ENCODE data around the gene SEPTIN3.

SEPTIN3 gene

GRCh38 chr22:41976070-41976901 lies 7.0 kb downstream of the SEPTIN3 start:
- peak in 1 of 2 experiments; percentile 53 for DNase-seq

- DNase-seq: peak; percentile 19 to 52
Observed at GRCh38 chr22:41976961-41977566, 7.8 kb downstream of the SEPTIN3 start.

- no peak for DNase-seq
Observed at GRCh38 chr22:41978732-41979131, 9.5 kb downstream of the SEPTIN3 start.

DNA sequence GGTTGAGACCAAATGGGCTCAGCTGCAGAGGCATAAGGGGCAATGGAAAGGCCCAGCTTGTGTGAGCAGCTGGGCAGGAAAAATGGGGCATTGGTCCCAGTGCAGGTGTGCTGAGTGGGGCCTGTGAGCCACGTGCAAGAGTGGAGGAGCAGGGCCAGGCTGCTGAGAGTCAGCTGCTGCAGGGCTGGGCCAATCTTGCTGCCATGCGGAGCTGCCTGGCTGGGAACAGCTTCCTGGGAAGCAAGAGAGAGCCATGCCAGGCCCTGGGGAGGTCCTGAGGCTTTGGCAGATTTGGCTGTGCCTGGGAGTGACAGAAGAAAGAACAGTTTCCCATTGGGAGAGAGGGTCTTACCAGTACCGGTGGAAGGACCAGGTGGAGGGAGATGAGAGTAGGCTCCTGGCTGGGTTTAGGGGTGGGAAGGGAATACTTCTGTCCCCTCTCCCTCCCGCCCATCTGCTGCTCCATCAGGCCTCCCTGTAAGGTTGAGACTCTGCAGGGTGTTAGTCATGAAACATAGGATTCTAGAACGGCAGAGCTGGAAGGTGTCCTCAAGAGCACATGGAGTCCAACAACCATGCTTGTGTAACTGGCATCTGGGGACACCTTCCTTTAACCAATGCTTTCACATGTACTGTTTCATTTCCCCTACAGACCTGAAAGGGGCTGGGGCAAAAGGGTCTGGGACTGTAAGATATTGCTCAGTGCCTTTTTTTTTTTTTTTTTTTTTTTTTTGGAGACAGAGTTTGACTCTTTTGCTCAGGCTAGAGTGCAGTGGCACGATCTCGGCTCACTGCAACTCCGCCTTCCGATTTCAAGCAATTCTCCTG lies 10.4 kb downstream of the SEPTIN3 start:
- no peak for DNase-seq

DNA sequence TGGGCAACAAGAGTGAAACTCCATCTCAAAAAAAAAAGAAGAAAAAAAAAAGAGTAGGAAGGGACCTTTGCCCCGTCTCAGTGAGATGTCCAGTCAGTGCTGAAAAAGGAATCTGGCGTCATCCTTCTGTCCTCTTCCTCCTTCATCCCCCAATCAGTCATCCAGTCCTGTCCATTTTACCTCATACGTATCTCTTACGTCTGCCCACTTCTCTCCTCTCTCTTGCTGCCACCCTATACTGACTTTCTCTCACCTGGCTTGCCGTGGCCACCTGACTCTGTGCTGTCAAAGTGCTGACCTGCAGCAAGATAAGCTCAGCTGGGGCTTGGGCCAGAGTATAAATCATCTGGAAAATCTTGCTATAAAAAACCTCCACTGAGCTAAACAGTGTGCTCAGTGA lies 13.6 kb downstream of the SEPTIN3 start:
- no peak for DNase-seq

GRCh38 chr22:41983513-41984405 lies 14.5 kb downstream of the SEPTIN3 start:
- DNase-seq: no peak

- DNase-seq: no peak
Observed at GRCh38 chr22:41987276-41987675, 18.0 kb downstream of the SEPTIN3 start.

DNA sequence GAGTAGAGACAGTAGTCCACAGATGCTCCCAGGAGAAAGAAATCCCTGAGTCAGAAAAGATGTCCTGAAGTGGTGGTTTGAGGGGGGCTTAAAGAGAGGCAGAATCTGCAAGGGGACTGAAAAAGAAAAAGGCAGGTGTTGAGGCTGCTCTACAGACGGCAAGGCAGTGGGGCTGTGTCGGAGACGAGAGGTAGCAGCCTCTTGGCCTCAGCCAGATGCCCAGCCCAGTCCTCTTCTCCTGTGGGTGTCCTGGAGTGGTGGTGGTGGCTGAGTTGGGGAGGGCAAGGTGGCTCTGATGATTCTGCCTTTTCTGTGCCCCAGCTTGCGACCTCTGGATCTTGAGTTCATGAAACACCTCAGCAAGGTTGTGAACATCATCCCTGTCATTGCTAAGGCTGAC lies 20.0 kb downstream of the SEPTIN3 start:
- DNase-seq: no peak

- DNase-seq: no peak
Observed at GRCh38 chr22:41991111-41991510, 21.9 kb downstream of the SEPTIN3 start.

DNA sequence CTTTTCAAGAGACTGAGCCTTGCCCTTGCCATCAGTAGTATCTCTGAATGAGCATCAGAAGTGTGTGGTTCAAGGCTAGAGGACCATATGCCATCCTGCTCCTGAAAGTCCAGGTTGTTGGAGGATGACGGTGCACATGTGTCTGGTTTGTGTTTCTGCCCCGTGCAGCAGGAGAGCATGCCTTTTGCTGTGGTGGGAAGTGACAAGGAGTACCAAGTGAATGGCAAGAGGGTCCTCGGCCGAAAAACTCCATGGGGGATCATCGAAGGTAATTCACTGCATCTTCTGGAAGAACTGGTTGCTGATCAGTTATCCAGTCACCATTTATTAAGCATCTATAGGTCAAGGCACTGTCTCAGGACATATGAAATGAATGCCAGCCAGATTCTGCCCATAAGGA lies 23.3 kb downstream of the SEPTIN3 start:
- no peak for DNase-seq

DNA sequence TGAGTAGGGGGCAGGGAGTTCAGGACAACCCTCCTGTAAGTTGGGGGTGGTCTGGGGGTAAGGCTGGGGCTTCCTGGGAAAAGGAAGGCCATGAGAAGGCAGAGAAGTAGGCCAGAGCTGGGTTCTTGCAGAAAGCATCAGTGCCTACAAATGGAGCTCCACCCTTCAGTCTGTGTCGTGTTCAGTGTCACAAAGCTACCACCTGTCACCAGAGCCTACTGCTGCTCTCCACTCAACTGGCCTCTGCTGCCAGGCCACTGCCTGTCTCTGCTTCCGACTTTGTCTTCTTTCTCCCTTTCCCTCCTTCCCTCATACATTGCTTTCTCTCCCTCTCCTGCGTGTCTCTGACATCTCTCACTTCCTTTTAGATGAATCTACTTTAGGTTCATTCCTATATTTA lies 26.0 kb downstream of the SEPTIN3 start:
- no peak for DNase-seq

GRCh38 chr22:41996826-41997225 lies 27.6 kb downstream of the SEPTIN3 start:
- no peak for DNase-seq

- no peak for DNase-seq
Observed at GRCh38 chr22:41998361-41999261, 29.4 kb downstream of the SEPTIN3 start, which contains the start of gene WBP2NL. WBP2NL (plus strand) TSS chr22:41998788; CDS start chr22:41998819, 31 bp downstream.

DNA sequence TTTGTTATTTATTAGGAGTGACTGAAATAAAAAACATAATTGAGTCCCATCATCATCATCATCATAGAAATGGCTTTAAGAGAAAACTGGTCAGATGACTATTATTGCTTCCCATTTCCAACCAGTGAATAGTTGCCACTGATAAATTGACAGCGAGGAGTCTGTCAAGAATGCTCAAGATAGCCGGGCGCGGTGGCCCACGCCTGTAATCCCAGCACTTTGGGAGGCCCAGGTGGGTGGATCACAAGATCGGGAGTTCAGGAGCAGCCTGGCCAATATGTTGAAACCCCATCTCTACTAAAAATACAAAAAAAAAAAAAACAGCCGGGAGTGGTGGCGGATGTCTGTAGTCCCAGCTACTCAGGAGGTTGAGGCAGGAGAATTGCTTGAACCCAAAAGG lies 31.2 kb downstream of the SEPTIN3 start:
- DNase-seq: no peak

- no peak for DNase-seq
Observed at GRCh38 chr22:42001121-42001520, 31.9 kb downstream of the SEPTIN3 start.

GRCh38 chr22:42001706-42002105 lies 32.5 kb downstream of the SEPTIN3 start:
- no peak for DNase-seq

DNA sequence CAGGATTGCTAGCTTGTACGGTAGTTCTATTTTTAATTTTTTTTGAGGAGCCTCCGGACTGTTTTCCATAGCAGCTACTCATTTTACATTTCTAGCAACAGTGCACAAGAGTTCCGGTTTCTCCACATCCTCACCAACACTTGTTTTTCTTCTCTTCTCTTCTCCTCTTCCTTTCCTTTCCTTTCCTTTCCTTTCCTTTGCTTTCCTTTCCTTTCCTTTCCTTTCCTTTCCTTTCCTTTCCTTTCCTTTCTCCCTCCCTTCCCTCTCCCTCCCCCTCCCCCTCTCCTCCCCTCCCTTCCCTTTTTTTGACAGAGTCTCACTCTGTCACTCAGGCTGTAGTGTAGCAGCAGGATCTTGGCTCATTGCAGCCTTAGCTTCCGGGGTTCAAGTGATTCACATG lies 38.7 kb downstream of the SEPTIN3 start:
- DNase-seq: no peak

- DNase-seq: no peak
Observed at GRCh38 chr22:42010778-42011177, 41.5 kb downstream of the SEPTIN3 start.

- DNase-seq: no peak
Observed at GRCh38 chr22:42013385-42013784, 44.1 kb downstream of the SEPTIN3 start.

DNA sequence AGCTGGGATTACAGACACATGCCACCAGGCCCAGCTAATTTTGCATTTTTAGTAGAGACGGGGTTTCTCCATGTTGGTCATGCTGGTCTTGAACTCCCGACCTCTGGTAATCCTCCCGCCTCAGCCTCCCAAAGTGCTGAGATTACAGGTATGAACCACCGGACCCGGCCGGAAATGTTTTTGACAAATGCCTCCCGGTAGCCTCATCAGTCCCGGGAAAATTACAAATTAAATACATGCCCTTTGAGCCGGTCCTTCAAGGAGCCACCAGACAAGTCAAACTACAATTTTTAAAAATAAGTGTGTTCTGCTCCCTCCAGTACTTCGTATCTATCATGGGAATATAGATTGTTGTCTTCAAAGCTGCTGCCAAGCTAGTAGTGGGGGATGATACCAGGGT lies 46.9 kb downstream of the SEPTIN3 start:
- no peak for DNase-seq

GRCh38 chr22:42018224-42018623 lies 49.0 kb downstream of the SEPTIN3 start:
- no peak for DNase-seq

Data from NCI-H526 (cell line).